Breast epithelium (tissue), 4 donors: Measurements from ENCODE around the gene C8G. TPM values are rescaled to one million over a fixed set of nuclear protein-coding genes. Genes with fewer than 3 reads are reported as not detected.

Experiments
- DNase-seq, 2 donors: peaks; one replicate each; pipeline ENCODE4 v3.0.0-alpha.2; 2019; ENCODE audit warnings: low spot score in 2 of 2
- H3K27ac ChIP-seq, 2 donors: fragments of 200-600 bp; sonication (generic) in 1 of 2; one replicate each; pipeline ENCODE4 v1.5.1; 2016 to 2019; ENCODE audit warnings: mild to moderate bottlenecking in 1 of 2
- H3K27me3 ChIP-seq, 2 donors: fragments of 200-600 bp; sonication (generic) in 1 of 2; one replicate each; pipeline versions ENCODE4 v1.5.1 to v1.6.0; 2017 to 2019; ENCODE audit warnings: control low read depth in 1 of 2, mild to moderate bottlenecking in 1 of 2
- H3K36me3 ChIP-seq: fragments of 200-600 bp; one replicate; pipeline ENCODE4 v1.5.1; 2019
- H3K4me1 ChIP-seq, 2 donors: fragments of 200-600 bp; sonication (generic); one replicate each; pipeline ENCODE4 v1.5.1; 2016 to 2019; ENCODE audit warnings: control low read depth in 1 of 2
- H3K4me3 ChIP-seq, 3 donors: fragments of 200-600 bp; sonication (generic); 1 replicate in 2 of 3; 2 replicates in 1 of 3; pipeline ENCODE4 v1.5.1; 2016 to 2019; ENCODE audit warnings: mild to moderate bottlenecking in 3 of 3, moderate library complexity in 2 of 3
- H3K9me3 ChIP-seq, 2 donors: fragments of 200-600 bp; sonication (generic) in 1 of 2; one replicate each; pipeline ENCODE4 v1.5.1; 2016 to 2019; ENCODE audit warnings: control low read depth in 1 of 2
- POLR2A ChIP-seq: fragments of 450-650 bp; IDR thresholded peaks from one replicate; pipeline ENCODE4 v1.6.1; 2016; ENCODE audit warnings: antibody characterized with exemption, mild to moderate bottlenecking, moderate library complexity
- POLR2AphosphoS5 ChIP-seq, 3 donors: sonication (generic); formaldehyde crosslinking; IDR thresholded peaks; one replicate each; pipeline ENCODE4 v1.6.1; 2017; ENCODE audit warnings: antibody characterized with exemption in 3 of 3
- intact Hi-C: fragments of 100-400 bp; cut with DNase I; formaldehyde crosslinking; loops from one replicate; pipeline ENCODE4 v1.15.1; 2023; ENCODE audit warnings: low total_unique reads
- total RNA-seq, 3 donors: library from RNA; depleted of rRNA; stranded (reverse); fragments of >200 nt; gene quantifications; one replicate each; pipeline ENCODE4 v1.1.0, GENCODE V29; 2016
- TF ChIP-seq, protein P1 (sequence below), 3 donors: fragments of 450-650 bp; IDR thresholded peaks; one replicate each; pipeline ENCODE4 v1.5.1; 2016 to 2017; ENCODE audit warnings: antibody characterized with exemption in 3 of 3, mild to moderate bottlenecking in 3 of 3, moderate library complexity in 3 of 3

The C8G gene
- total RNA-seq, 3 donors from 2014 or later, result not detected

GRCh38 chr9:136950656-136951276, 5.7 kb downstream of the C8G start:
- H3K9me3 ChIP-seq, result no peaks in the 10 kb centered on the region
- peak overlapping the region; percentile 86 to 88 for H3K27ac ChIP-seq
- no peaks in the 10 kb centered on the region for H3K27me3 ChIP-seq
- no peak for TF ChIP-seq POLR2A
- TF ChIP-seq POLR2AphosphoS5 (IDR thresholded peaks at IDR 0.05), result no peak
- TF ChIP-seq, protein P1, sequence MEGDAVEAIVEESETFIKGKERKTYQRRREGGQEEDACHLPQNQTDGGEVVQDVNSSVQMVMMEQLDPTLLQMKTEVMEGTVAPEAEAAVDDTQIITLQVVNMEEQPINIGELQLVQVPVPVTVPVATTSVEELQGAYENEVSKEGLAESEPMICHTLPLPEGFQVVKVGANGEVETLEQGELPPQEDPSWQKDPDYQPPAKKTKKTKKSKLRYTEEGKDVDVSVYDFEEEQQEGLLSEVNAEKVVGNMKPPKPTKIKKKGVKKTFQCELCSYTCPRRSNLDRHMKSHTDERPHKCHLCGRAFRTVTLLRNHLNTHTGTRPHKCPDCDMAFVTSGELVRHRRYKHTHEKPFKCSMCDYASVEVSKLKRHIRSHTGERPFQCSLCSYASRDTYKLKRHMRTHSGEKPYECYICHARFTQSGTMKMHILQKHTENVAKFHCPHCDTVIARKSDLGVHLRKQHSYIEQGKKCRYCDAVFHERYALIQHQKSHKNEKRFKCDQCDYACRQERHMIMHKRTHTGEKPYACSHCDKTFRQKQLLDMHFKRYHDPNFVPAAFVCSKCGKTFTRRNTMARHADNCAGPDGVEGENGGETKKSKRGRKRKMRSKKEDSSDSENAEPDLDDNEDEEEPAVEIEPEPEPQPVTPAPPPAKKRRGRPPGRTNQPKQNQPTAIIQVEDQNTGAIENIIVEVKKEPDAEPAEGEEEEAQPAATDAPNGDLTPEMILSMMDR (IDR thresholded peaks at IDR 0.05), result no peak
- intact Hi-C loops, result no loop called here
- H3K4me1 ChIP-seq, result peaks cover 0 to 7% of the 10 kb centered on the region in 2 donors
- H3K4me3 ChIP-seq, result peak overlapping the region; percentile 60 to 77 (median 70)
- no peaks in the 10 kb centered on the region for H3K36me3 ChIP-seq
- no peak for DNase-seq

GRCh38 chr9:136951541-136952320, 6.7 kb downstream of the C8G start, which contains the start of gene LCN12:
LCN12 (plus strand) TSS chr9:136952273; CDS start chr9:136952328, 55 bp downstream.
- Histone ChIP-seq H3K9me3 (no peaks in the 10 kb centered on the region), H3K27me3 (no peaks in the 10 kb centered on the region), H3K4me1 (peaks cover 0 to 7% of the 10 kb centered on the region in 2 donors), H3K4me3 (no peak within 1 kb of the TSS), H3K27ac (no peak within 1 kb of the TSS), H3K36me3 (no peaks in the 10 kb centered on the region)
- intact Hi-C loops, result no loop called here
- TF ChIP-seq, protein P1 (IDR thresholded peaks at IDR 0.05), result no peak
- no peak for TF ChIP-seq POLR2AphosphoS5 (IDR thresholded peaks at IDR 0.05)
- no peak for TF ChIP-seq POLR2A
- no peak for DNase-seq

- TF ChIP-seq POLR2AphosphoS5 (IDR thresholded peaks at IDR 0.05) (no peak), POLR2A (no peak)
- TF ChIP-seq, protein P1 (IDR thresholded peaks at IDR 0.05), result no peak
- no peak for DNase-seq
- no peaks in the 10 kb centered on the region for H3K27me3 ChIP-seq
- intact Hi-C loops, result no loop called here
- peaks cover 0 to 7% of the 10 kb centered on the region in 2 donors for H3K4me1 ChIP-seq
- H3K27ac ChIP-seq, result no peak overlapping the region
- H3K4me3 ChIP-seq, result no peak overlapping the region
- no peaks in the 10 kb centered on the region for H3K9me3 ChIP-seq
- H3K36me3 ChIP-seq, result no peaks in the 10 kb centered on the region
Measured at GRCh38 chr9:136952321-136952850, 7.3 kb downstream of the C8G start.

DNA sequence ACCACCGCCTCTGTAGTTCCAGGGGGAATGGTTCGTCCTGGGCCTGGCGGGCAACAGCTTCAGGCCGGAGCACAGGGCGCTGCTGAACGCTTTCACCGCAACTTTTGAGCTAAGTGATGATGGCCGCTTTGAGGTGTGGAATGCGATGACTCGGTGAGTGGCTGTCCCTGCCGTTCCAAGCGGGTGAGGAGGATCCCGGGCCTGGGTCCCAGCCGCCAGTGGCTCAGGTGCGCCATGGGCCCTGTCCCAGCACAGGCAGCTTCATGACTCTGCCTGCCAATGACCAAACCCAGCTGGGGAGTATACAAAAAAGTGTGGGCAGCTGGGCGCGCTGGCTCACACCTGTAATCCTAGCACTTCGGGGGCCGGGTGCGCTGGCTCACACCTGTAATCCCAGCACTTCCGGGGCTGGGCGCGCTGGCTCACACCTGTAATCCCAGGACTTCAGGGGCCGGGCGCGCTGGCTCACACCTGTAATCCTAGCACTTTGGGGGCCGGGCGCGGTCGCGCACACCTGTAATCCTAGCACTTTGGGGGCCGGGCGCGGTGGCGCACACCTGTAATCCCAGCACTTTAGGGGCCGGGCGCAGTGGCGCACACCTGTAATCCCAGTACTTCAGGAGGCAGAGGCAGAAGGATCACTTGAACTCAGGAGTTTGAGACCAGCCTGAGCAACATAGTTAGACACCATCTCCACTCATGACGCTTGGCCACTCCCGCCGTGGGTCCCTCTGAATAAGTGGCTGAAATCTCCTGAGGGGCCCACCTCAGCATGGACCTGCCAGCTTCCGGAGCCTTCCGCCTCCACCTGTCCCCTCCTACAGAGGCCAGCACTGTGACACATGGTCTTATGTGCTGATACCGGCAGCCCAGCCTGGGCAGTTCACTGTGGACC, 8.1 kb downstream of the C8G start:
- Histone ChIP-seq H3K27me3 (no peaks in the 10 kb centered on the region), H3K9me3 (no peaks in the 10 kb centered on the region), H3K4me3 (no peak overlapping the region), H3K27ac (no peak overlapping the region), H3K36me3 (no peaks in the 10 kb centered on the region), H3K4me1 (peaks cover 0 to 7% of the 10 kb centered on the region in 2 donors)
- TF ChIP-seq, protein P1 (IDR thresholded peaks at IDR 0.05), result no peak
- TF ChIP-seq POLR2A (no peak), POLR2AphosphoS5 (IDR thresholded peaks at IDR 0.05) (no peak)
- intact Hi-C loops, result no loop called here
- DNase-seq, result no peak
